HG03571 (cell line): ENCODE data around the gene NR2C1.
"Not testable (repeated sequence)": the region's sequence is repeated elsewhere in the genome, so short reads cannot be mapped to it uniquely, and the experiment has no call there.

Experiments
- ATAC-seq: cut with Tn5 transposase; IDR thresholded peaks from one replicate; pipeline ENCODE4 v1.9.1; 2021; ENCODE audit not compliant: unreplicated experiment

NR2C1 gene

DNA sequence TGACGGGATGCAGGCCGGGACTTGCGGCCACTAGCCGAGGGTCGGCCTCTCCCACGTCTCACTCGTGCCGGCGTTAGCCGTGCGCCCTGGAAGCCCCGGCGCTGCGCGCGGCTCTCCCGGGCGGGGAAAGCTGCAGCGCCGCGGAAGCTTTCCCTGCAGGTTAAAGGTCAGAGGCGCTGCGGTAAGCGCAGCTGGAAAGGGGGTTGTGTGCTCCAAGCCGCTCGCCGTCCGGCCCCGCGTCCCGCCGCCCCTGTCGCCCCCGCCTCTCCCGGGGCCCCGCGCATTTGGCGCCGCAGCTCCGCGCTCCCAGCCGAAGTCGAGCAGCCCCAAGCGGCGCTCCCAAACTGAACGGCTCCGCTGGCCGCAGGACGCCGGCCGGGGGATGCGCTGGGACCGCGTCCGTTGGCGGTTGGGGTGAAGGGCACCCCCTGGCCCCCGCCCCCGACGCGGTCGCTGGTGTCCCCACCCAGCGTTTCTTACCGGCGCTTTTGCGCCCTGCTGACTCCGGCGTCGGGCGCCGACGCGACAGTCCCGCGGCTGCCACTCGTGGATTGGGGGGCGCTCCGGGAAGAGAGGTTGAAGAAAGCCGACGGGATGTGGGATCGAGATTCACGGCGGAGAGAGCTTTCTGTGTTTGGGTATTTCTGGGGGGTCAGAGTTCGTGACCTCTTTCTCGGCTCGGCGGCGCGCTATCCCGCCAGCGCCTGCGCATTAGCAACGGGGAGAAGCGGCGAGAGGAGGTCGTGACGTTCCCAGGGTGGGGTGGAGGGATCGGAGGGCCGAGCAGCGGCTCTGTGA, at the start of gene NR2C1:
TSS of gene NR2C1 (minus strand) at position 719 of the 798 bp plus-strand sequence. CDS start 6,234 bp downstream, outside the sequence.
- peak; percentile 95 for ATAC-seq

DNA sequence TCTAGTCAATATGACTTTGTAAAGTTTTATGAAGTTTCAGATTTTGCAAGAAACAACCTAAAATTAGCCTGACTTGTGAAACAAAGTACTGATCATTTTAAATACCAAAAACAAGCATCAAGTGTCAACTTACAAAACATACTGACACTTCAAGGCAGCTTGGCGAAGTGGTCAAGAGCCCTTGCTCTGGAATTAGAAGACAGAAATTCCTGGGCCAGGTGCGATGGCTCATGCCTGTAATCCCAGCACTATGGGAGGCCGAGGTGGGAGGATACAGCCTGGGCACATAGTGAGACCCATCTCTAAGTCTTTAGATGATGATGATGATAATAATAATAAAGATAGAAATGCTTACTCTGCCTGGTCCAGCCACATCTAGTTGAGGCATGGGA, 45.4 kb upstream of the NR2C1 start:
- no peak for ATAC-seq

DNA sequence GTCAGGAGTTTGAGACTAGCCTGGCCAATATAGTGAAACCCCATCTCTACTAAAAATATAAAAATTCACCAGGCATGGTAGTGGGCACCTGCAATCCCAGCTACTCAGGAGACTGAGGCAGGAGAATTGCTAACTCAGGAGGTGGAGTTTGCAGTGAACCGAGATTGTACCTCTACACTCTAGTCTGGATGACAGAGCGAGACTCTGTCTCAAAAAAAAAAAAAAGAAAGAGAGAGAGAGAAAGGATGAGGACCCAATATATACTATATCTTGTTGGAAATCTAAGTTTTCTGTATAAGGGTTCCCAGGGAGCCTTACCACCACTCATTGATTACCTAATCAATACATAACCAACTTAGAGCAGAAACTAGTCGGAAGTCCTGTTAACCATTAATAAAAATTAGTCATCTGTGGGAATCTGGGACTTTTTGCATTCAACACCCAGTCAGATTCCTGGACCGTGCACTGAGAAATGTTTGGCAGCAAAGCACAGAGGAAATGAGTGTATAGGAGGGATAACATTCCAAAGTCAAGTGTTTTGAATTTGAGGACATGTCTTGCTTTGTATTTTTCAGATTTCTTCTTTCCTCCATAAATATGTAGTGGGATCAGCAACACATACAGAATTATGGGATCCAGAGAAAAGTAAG, 44.8 kb upstream of the NR2C1 start:
- ATAC-seq, result no peak

DNA sequence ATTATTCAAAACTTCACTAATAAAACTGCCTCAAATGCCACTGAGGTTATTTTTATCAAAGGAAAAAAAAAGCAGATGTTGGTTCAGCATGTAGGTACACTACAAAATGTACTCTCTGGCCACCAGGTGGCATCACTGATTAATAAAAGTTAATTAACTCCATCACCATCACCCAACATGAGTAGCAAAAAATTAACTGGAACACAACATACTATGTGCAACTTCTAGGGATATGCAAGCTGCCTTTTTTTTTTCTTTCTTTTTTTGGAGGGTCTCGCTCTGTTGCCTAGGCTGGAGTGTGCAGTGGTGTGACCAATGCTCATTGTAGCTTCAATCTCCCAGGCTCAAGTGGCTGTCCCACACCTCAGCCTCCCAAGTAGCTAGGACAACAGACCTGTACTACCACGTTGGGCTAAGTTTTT, 43.8 kb upstream of the NR2C1 start:
- peak; percentile 71 for ATAC-seq

DNA sequence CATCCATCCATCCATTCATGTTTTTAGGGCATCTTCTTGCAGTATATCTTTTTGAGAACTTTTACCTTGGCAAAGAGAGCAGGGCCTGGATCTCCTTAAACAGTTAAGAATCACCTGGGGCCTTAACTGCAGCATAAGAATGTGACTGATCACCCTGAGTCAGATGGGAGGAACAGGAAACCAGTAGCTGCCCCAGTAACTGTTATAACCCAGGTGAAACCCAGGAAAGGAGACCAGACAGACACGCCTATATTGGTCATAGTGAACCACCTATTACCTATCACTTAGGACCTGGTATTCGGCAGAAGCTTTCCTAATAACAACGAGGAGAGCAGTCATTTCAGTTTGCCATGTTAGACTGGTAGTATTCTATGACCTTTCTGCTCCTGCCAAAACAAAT, 43.4 kb upstream of the NR2C1 start:
- no peak for ATAC-seq

DNA sequence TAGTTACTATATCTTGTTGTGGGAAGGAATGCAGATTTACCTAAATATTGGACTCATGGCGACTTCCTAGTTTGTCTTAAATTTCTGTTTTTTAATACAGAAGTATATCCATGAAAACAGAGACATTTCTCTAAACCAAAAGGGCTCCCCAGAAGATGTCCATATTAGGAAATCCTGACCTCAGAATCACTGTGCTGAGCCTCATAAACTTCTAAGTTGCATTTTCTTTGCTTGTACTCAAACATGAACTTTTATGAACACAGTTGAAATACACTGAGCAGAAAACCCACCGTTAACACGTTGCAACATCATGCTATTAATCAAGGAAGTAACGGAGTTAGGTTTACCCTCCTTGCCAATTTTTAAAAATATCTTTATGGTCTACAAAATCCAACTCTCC, 42.9 kb upstream of the NR2C1 start:
- ATAC-seq, result no peak

DNA sequence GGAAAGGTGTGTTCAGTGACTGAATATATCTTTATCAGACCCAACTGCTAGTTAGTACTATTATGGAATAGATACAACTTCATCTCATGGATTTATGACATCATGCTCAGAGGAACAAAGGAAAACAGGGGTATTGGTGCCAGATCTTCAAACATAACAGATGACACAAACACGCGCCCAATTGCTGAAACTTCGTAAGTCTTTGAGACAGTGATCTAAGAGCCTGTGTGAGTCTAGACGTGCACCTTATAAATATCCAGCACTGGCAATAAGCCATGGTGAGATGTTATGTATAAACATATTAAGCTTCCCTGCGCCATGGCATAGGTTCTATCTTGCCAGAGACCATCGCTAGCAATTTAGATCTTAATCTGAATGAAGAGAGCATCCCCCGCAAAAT, 42.2 kb upstream of the NR2C1 start:
- ATAC-seq, result no peak

DNA sequence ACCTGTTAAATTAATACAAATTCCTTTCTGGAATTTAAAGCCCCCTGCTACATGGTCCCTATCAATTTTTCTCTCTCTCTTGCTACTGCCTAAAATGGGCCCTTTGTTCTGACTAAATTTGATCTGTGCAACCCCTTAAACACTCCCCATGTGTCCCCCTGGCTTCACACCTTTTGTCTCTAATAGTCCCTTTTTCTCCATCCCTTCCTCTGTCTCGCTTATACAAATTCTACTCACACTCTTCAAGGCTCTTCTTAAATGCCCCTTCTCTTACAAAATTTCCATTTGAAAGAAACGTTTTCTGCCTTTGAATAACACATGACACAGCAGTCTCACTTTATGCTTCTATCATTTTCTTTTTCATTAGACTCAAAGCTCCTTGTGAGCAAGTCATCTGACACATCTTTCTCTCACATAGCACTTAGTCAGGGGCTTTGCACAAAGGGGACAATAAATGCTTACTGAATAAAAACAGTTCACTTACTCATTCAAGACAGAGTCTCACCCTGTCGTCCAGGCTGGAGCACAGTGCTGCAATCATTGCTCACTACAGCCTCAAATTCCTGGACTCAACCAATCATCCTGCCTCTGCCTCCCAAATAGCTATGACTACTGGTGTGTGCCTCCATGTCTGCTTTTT, 41.5 kb upstream of the NR2C1 start:
- ATAC-seq, result no peak

DNA sequence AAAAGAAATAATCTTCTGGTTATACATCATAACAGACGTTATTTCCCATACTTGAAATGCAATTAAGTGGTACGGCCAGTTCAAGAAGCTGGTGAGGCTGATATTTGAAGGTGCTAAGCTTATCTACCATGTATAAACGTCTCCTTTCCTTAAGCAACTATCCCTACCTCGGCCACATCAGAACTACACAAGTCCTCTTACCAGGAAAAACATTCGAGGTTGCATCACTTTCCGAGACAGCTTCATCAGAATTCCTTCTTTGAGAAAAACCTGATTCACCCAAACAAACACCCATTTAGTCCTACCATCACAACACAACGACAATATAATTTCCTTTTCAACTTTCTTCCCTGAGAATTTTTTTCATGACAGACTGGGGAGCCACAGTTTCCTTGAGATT, 33.9 kb upstream of the NR2C1 start:
- no peak for ATAC-seq

DNA sequence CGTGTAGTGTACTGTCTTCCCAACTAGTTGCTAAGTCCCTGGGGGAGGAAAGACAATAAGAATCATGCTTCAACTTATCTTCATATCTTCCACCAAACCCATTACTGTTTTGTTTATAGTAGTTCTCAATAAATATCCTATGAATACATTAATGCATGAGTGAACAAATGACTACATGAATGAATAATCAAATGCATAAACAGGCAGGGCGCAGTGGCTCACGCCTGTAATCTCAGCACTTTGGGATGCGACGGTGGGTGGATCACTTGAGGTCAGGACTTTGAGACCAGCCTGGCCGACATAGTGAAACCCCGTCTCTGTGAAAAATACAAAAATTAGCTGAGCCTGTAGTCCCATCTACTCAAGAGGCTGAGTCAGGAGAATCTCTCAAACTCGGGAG, 32.1 kb upstream of the NR2C1 start:
- no peak for ATAC-seq

DNA sequence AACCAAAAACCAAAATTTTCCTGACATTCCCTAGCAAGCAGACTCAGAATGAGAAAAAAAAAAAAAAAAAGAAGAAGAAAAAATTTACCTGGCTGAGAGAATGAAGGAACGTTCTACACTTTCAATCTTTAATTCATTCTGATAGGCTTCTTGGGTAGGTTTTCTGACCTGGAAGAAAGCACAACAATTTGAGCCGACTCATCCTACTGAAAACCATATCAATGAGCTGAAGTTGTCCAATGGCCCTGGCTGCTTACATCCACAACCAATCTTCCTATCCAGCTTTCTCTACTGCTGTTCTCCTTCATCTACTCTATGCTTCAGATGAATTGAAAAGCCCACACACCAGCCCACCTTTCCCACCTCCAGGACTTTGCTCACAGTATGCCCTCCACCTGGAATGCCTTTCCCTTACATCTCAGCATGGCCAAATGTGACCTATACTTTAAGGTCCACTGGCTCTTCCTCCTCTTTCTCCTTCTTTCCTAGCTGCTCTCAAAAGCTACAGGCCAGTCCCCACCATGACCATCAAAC, 31.6 kb upstream of the NR2C1 start:
- ATAC-seq, result no peak

DNA sequence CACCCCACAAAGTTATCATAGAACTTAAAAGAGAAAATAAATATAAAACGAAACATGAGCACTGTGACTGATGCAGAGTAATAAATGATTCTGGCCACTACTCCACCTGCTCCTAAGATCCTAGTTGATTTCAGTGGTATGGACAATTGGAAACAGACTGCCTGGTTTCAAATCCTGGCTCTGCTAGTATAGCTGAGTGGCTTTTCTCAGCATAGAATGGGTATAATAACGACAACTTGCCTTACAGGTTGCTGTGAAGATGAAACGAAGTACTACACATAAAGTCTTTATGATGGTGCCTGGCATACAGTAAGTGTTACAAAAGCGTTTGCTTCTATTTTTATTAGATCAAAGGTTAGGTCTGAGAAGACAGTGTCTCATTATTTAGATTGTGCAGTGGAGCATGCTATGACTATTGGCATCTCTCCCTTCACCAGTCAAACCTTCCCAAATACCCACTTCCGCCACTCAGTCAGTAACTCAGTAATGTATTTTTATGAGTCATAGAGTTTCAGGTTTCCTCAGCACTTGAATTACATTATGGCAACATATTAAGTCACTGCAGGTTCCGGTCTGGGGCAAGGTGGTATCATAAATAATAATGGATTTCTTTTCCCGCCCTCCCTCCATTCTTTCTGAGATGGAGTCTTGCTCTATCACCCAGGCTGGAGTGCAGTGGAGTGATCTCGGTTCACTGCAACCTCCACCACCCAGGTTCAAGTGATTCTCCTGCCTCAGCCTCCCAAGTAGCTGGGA, 29.7 kb upstream of the NR2C1 start:
- peak; percentile 98 for ATAC-seq

DNA sequence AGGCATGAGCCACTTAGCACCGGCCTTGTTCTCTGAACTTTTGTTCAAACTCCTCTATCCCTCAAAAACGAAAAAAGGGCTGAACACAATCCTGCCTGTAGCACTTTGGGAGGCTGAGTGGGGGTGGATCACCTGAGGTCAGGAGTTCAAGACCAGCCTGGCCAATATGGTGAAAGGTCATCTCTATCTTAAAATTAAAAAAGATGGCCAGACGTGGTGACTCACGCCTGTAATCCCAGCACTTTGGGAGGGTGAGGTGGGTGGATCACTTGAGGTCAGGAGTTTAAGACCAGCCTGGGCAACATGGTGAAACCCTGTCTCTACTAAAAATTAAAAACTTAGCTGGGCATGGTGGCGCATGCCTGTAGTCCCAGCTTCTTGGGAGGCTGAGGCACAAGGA, 28.5 kb upstream of the NR2C1 start:
- ATAC-seq, result not testable (repeated sequence)

DNA sequence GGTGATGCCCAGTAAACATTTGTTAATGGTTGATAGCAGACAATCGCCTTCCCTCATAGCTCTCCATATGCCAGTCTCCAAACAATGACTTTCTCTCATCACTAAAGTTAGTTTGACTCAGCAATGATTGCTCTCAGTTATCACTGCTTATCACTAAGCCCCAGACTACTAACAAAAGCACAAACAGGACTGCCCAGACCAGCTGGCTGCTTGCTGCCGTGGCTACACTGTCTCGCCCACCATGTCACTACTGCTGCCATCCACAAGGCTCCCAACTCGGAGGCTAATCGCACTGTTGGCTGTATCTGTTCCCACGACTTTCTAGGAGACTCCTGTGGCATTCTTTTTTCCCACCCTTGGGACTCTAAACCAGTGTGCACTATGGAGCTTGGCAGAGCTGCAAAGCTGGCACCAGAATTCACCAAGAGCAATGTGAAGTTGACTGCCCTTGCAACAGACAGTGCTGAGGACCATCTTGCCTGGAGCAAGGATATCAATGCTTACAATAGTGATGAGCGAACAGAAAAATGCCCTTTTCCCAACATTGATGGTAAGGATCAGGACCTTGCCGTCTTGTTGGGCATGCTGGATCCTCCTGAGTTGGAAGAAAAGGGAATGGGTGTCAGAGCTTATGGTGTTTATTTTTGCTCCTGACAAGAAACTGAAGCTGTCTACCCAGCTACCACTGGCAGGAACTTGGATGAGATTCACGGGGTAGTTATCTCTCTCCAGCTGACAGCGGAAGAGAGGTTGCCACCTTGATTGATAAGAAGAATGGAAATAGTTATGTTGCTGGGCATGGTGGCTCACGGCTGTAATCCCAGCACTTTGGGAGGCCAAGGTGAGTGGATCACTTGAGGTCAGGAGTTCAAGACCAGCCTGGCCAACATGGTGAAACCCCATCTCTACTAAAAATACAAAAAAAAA, 27.1 kb upstream of the NR2C1 start:
- ATAC-seq, result no peak

DNA sequence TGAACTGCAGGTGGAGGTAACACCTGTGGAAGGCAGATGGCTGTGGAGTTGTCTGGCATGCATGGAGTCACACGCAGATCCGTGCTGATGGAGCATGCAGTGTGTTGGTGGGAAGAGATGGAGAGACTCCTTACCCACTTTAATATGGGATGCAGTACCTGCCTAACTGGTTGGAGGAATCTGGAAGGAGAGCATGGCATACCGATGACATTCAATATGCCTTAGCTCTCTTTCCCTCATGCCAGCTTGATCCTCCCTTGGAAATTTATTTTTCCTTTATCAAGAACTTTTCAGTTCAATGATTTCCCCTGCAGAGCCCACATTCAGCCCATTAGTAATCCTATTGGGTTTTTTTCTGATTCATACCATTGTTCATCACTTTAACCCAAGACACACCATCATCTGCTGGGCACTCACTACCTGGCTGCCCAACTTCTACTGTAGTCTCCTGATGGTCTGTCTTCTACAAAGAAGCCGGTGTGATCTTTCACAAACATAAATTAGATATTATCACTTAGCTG, 25.9 kb upstream of the NR2C1 start:
- ATAC-seq, result no peak

DNA sequence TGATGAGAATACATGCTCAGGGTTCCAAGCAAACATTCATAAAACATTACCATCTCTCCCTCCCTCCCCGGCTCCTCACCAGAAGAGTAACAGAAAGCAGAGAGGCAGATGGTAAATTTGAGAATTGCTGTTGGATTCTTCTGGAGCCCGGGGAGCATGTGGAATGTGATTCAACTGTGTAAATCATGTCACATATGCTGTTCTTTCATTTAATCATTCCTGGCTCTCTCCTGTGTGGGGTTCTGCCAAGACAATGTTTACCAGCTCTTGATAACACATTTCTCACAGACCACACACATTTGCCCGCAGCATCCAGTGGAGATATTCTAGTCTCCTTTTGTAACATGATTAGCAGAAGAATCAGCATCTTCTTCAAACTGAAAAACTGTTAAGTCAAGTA, 23.4 kb upstream of the NR2C1 start:
- no peak for ATAC-seq

DNA sequence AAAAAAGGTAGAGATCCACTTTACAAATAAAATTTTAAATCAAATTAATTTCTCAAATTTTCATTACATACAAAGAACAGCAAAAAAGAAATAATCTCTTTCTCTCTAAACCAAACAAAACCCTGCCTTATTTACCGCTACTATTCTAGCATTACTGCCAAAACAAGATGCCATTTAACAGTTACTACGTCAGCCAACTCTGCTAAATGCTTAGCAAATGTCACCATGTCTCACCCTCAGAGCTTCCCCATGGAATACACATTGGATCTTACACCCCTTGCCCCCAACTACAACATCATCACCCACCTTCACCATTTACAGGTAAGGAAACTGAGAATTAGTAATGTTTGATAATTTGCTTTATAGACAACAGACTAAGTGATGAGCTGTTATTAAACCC, 23.0 kb upstream of the NR2C1 start:
- ATAC-seq, result no peak

DNA sequence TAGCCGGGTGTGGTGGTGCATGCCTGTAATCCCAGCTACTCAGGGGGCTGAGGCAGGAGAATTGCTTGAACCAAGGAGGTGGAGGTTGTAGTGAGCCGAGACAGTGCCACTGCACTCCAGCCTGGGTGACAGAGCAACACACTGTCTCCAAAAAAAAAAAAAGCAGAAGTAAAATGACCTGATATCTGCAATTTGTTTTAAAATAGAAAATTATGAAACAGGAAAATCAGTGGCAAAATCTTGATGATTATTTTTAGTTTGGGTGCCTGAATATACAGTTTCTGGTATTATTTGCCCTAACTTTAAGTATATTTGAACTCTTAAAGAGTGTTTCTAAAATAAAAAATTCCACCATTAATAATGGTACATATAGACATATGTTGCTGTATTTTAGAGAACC, 22.4 kb upstream of the NR2C1 start:
- not testable (repeated sequence) for ATAC-seq

DNA sequence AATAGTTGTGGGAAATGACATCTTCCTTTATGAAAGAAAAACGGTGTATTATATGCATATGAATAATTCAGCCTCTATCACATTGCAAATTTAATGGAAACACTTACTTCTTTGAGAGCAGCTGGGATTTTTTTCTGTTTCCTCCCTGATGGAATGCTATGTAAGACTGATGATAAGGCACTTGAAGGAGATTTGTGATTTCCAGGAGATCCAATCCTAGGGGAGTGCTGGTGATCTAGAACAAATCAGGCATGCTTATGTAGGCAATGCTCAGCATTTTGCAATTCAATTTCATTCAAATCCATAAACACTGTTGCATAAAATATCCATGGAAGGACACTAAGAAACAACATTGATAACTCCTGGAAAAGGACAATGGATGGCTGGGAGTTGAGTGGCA, 16.0 kb upstream of the NR2C1 start:
- no peak for ATAC-seq

DNA sequence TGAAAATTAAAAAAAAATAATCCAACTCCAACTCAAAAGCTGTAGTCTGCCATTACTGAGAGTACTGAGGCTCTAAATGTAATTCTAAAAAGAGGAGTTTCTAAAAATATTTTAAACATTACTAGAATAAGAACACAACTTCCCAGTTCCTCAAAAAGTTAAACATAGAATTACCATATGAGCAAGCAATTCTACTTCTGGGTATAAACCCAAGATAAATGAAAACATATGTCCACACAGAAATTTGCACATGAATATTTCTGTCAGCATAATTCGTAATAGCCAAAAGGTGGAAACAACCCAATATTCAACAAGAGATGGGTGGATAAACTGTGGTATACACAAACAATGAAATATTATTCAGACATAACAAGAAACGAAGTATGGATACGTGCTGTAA, 15.0 kb upstream of the NR2C1 start:
- peak; percentile 80 for ATAC-seq
